Sciatic nerve (tissue), 2 donors: ENCODE data around the gene CAAP1. TPM values are rescaled to one million over a fixed set of nuclear protein-coding genes. Genes with fewer than 3 reads are reported as not detected.
"Not testable (repeated sequence)": the region's sequence is repeated elsewhere in the genome, so short reads cannot be mapped to it uniquely, and the experiment has no call there.

Experiments
- ATAC-seq: fragments of 200-7000 bp; cut with Tn5 transposase; one replicate; pipeline ENCODE4 v1.9.1; 2020; ENCODE audit warnings: mild to moderate bottlenecking, moderate library complexity
- DNase-seq: peaks from one replicate; pipeline ENCODE4 v3.0.0-alpha.2; 2020; ENCODE audit warnings: low spot score
- intact Hi-C: fragments of 100-400 bp; cut with DNase I; formaldehyde crosslinking; loops from one replicate; pipeline ENCODE4 v1.14.2; 2022
- total RNA-seq: library from RNA; stranded (reverse); fragmentation: NEBNext Ultra II Directional; extraction: Animal tissue kit (Norgen Biotek cat#: 25700); gene quantifications from one replicate; pipeline ENCODE4 v1.2.1, GENCODE V29; 2021
- donor health status: DM: no; HTN: no; CAD: no.
- donor health status: DM: no; HTN: no; CAD: no.

The CAAP1 gene
- 12.1 TPM for total RNA-seq

GRCh38 chr9:26892251-26893029, at the start of gene CAAP1:
Gene CAAP1 (minus strand): TSS chr9:26892802. CDS start chr9:26892715, 87 bp downstream.
- peak; percentile 95 for DNase-seq
- peak; percentile 99 for ATAC-seq
- intact Hi-C loops: no loop called here

GRCh38 chr9:26940779-26941178, 48.2 kb upstream of the CAAP1 start:
- intact Hi-C loops: no loop called here
- DNase-seq (no peak), ATAC-seq (no peak)

- intact Hi-C loops: no loop called here
- DNase-seq (no peak), ATAC-seq (no peak)
Observed at GRCh38 chr9:26939955-26940711, 47.5 kb upstream of the CAAP1 start.

- ATAC-seq: no peak
- intact Hi-C loops: no loop called here
Observed at GRCh38 chr9:26937816-26938371, 45.3 kb upstream of the CAAP1 start.

GRCh38 chr9:26935847-26936246, 43.2 kb upstream of the CAAP1 start:
- ATAC-seq (no peak), DNase-seq (no peak)
- intact Hi-C loops: no loop called here

More at GRCh38 chr9:26937816-26938371, 45.3 kb upstream of the CAAP1 start:
- no peak for DNase-seq

GRCh38 chr9:26928902-26929495, 36.4 kb upstream of the CAAP1 start:
- ATAC-seq: no peak
- intact Hi-C loops: no loop called here
- DNase-seq: no peak

- ATAC-seq (no peak), DNase-seq (no peak)
- intact Hi-C loops: no loop called here
Observed at GRCh38 chr9:26925609-26926008, 33.0 kb upstream of the CAAP1 start.

GRCh38 chr9:26919698-26920097, 27.1 kb upstream of the CAAP1 start:
- intact Hi-C loops: no loop called here
- DNase-seq: no peak
- no peak for ATAC-seq

GRCh38 chr9:26913138-26913668, 20.6 kb upstream of the CAAP1 start:
- intact Hi-C loops: no loop called here
- no peak for DNase-seq
- ATAC-seq: no peak

GRCh38 chr9:26904671-26905070, 12.1 kb upstream of the CAAP1 start:
- intact Hi-C loops: no loop called here
- DNase-seq (no peak), ATAC-seq (no peak)

GRCh38 chr9:26904070-26904469, 11.5 kb upstream of the CAAP1 start:
- no peak for DNase-seq
- ATAC-seq: no peak
- intact Hi-C loops: no loop called here

GRCh38 chr9:26893030-26893676, 551 bp upstream of the CAAP1 start:
- intact Hi-C loops: no loop called here
- ATAC-seq (no peak), DNase-seq (no peak)

- ATAC-seq (no peak), DNase-seq (no peak)
- intact Hi-C loops: no loop called here
Observed at GRCh38 chr9:26891726-26892125, 876 bp downstream of the CAAP1 start.

GRCh38 chr9:26888271-26888670, 4.3 kb downstream of the CAAP1 start:
- ATAC-seq (no peak), DNase-seq (no peak)
- intact Hi-C loops: no loop called here

- intact Hi-C loops: no loop called here
- no peak for ATAC-seq
- DNase-seq: no peak
Observed at GRCh38 chr9:26882154-26882553, 10.4 kb downstream of the CAAP1 start.

- ATAC-seq (no peak), DNase-seq (no peak)
- intact Hi-C loops: no loop called here
Observed at GRCh38 chr9:26880262-26880661, 12.3 kb downstream of the CAAP1 start.

GRCh38 chr9:26875155-26875554, 17.4 kb downstream of the CAAP1 start:
- ATAC-seq, intact Hi-C loops, DNase-seq: not testable (repeated sequence)

GRCh38 chr9:26870292-26870691, 22.3 kb downstream of the CAAP1 start:
- ATAC-seq (no peak), DNase-seq (no peak)
- intact Hi-C loops: no loop called here

GRCh38 chr9:26863074-26863473, 29.5 kb downstream of the CAAP1 start:
- ATAC-seq (no peak), DNase-seq (no peak)
- intact Hi-C loops: no loop called here
